B cell (primary cell): Measurements from ENCODE around the gene HS6ST3. TPM values are rescaled to one million over a fixed set of nuclear protein-coding genes. Genes with fewer than 3 reads are reported as not detected.

Experiments
- ATAC-seq: fragments of 200-7000 bp; cut with Tn5 transposase; one replicate; pipeline ENCODE4 v1.10.0; 2021; ENCODE audit warnings: low read depth, mild to moderate bottlenecking, moderate number of reproducible peaks, moderate library complexity
- CTCF ChIA-PET: fragments of 350-600 bp; sonication (Branson Sonifier 250); formaldehyde crosslinking; loops from one replicate; lab custom pipeline; 2021; ENCODE audit warnings: antibody characterized with exemption, inconsistent platforms; lab: Charles Lee
- POLR2A ChIA-PET: fragments of 350-600 bp; sonication (Branson Sonifier 250); formaldehyde crosslinking; loops from one replicate; lab custom pipeline; 2021; ENCODE audit warnings: antibody characterized with exemption; lab: Charles Lee
- DNase-seq: peaks from one replicate; pipeline ENCODE4 v3.0.0; 2013
- H2AFZ ChIP-seq: 2 replicates; pipeline ENCODE4 v1.6.1; 2012; ENCODE audit warnings: mild to moderate bottlenecking, low read depth, low read length; ENCODE audit not compliant: insufficient read depth, poor library complexity, severe bottlenecking
- H3K27ac ChIP-seq, 2 donors: 1 replicate in 1 of 2; 2 replicates in 1 of 2; pipeline ENCODE4 v1.5.1; 2012 to 2013; ENCODE audit warnings: low read length in 2 of 2, mild to moderate bottlenecking in 2 of 2, moderate library complexity in 1 of 2
- H3K27me3 ChIP-seq, 4 experiments: fragments of 200-600 bp in 1 of 4; sonication (generic) in 1 of 4; replicated peaks in 1 of 4; 1 replicate in 2 of 4; 2 replicates in 2 of 4; pipeline versions ENCODE4 v1.6.1 to v1.7.0; 2013 to 2016; ENCODE audit warnings: low read length in 3 of 4, mild to moderate bottlenecking in 2 of 4, mixed read lengths in 1 of 4, moderate library complexity in 1 of 4; ENCODE audit not compliant: insufficient read depth in 4 of 4, control insufficient read depth in 3 of 4; ENCODE audit errors: control extremely low read depth in 1 of 4
- H3K36me3 ChIP-seq, 2 experiments: replicated peaks in 1 of 2; 1 replicate in 1 of 2; 2 replicates in 1 of 2; pipeline versions ENCODE4 v1.6.1 to v1.7.1; 2013; ENCODE audit warnings: low read length in 1 of 2; ENCODE audit not compliant: insufficient read depth in 2 of 2, control insufficient read depth in 1 of 2; ENCODE audit errors: control extremely low read depth in 1 of 2, extremely low read depth in 1 of 2
- H3K4me1 ChIP-seq, 2 donors: fragments of 200-600 bp in 1 of 2; sonication (generic) in 1 of 2; 1 replicate in 1 of 2; 2 replicates in 1 of 2; pipeline versions ENCODE4 v1.5.1 to v1.6.1; 2013 to 2017; ENCODE audit warnings: low read length in 2 of 2; ENCODE audit not compliant: control insufficient read depth in 2 of 2, insufficient read depth in 2 of 2
- H3K4me2 ChIP-seq: replicated peaks from 2 replicates; pipeline ENCODE3; 2012; ENCODE audit warnings: mild to moderate bottlenecking, low read depth, low read length; ENCODE audit not compliant: poor library complexity, severe bottlenecking
- H3K4me3 ChIP-seq, 5 experiments: fragments of 200-600 bp in 1 of 5; sonication (generic) in 1 of 5; 1 replicate in 3 of 5; 2 replicates in 2 of 5; pipeline versions ENCODE4 v1.5.1 to v1.7.0; 2011 to 2016; ENCODE audit warnings: low read length in 4 of 5, mild to moderate bottlenecking in 4 of 5, low read depth in 2 of 5, control low read depth in 1 of 5, moderate library complexity in 1 of 5; ENCODE audit not compliant: insufficient read depth in 1 of 5; ENCODE audit errors: control extremely low read depth in 1 of 5, extremely low read depth in 1 of 5
- H3K79me2 ChIP-seq: fragments of 200-600 bp; sonication (generic); one replicate; pipeline ENCODE4 v1.6.0; 2016; ENCODE audit warnings: low read length; ENCODE audit not compliant: control insufficient read depth, insufficient read depth
- H3K9ac ChIP-seq: fragments of 200-600 bp; sonication (generic); 2 replicates; pipeline ENCODE4 v1.6.1; 2017; ENCODE audit warnings: mild to moderate bottlenecking, low read length, moderate library complexity
- H3K9me3 ChIP-seq, 3 donors: one replicate each; pipeline versions ENCODE4 v1.6.1 to v1.7.1; 2013; ENCODE audit warnings: low read length in 2 of 3; ENCODE audit not compliant: control insufficient read depth in 2 of 3, insufficient read depth in 1 of 3; ENCODE audit errors: control extremely low read depth in 1 of 3
- H4K20me1 ChIP-seq: 2 replicates; pipeline ENCODE4 v1.6.0; 2012; ENCODE audit warnings: mild to moderate bottlenecking, low read length; ENCODE audit not compliant: insufficient read depth, control insufficient read depth, poor library complexity, severe bottlenecking
- H3K27ac Mint-ChIP-seq: one replicate; pipeline ENCODE4 v1.8.0; 2021; ENCODE audit warnings: mixed read lengths
- H3K27me3 Mint-ChIP-seq: one replicate; pipeline ENCODE4 v1.8.0; 2021; ENCODE audit warnings: mixed read lengths
- H3K4me1 Mint-ChIP-seq: one replicate; pipeline ENCODE4 v1.8.0; 2021; ENCODE audit warnings: mixed read lengths
- H3K4me3 Mint-ChIP-seq: one replicate; pipeline ENCODE4 v1.8.0; 2021; ENCODE audit warnings: mixed read lengths
- H3K9me3 Mint-ChIP-seq: one replicate; pipeline ENCODE4 v1.8.0; 2022; ENCODE audit warnings: mixed read lengths; ENCODE audit not compliant: insufficient read depth
- CTCF ChIP-seq: fragments of 200-600 bp; IDR thresholded peaks from one replicate; pipeline ENCODE4 v1.8.0; 2022; ENCODE audit warnings: antibody characterized with exemption, mild to moderate bottlenecking
- EZH2 ChIP-seq: IDR thresholded peaks from 2 replicates; pipeline ENCODE4 v1.6.1; 2012; ENCODE audit warnings: borderline replicate concordance, low read depth, mild to moderate bottlenecking, moderate library complexity, low read length; ENCODE audit not compliant: insufficient read depth, poor library complexity, severe bottlenecking
- WGBS: methylation state at CpG from one replicate; pipeline ENCODE4 v1.1.5; 2013; ENCODE audit warnings: missing lambda C conversion rate; ENCODE audit not compliant: insufficient coverage; 5-methylcytosine and 5-hydroxymethylcytosine counted together
- intact Hi-C: fragments of 100-400 bp; cut with micrococcal nuclease; formaldehyde crosslinking; loops from one replicate; pipeline ENCODE4 v1.10.0; 2022
- polyA plus RNA-seq: library from polyadenylated mRNA; depleted of rRNA; stranded (reverse); fragments of >200 nt; gene quantifications from 2 replicates; pipeline ENCODE4 v1.2.3, GENCODE V29; 2012
- total RNA-seq, 2 donors: library from RNA; stranded (reverse); fragments of 120-200 nt in 1 of 2; gene quantifications; 1 replicate in 1 of 2; 2 replicates in 1 of 2; pipeline versions ENCODE4 v1.2.3 to v1.2.4, GENCODE V29; 2013 to 2022

Gene HS6ST3
- total and polyA plus RNA-seq, 2 donors (not counting 1 experiment from before 2014, with no cell fraction given) = not detected

GRCh38 chr13:96681766-96682165, 591.9 kb downstream of the HS6ST3 start:
- POLR2A ChIA-PET = no interaction called here
- no peaks in the 10 kb centered on the region for H3K27me3 Mint-ChIP-seq

GRCh38 chr13:96684469-96684868, 594.6 kb downstream of the HS6ST3 start:
- Mint-ChIP-seq H3K27me3 (no peaks in the 10 kb centered on the region), H3K9me3 (no peaks in the 10 kb centered on the region), H3K4me3 (no peak overlapping the region), H3K4me1 (no peaks in the 10 kb centered on the region), H3K27ac (no peak overlapping the region)
- WGBS = 93% methylated on average over 4 of the region's 4 CpGs
- no peaks in the 10 kb centered on the region for H3K27me3 ChIP-seq
- no peak overlapping the region for H3K4me2 ChIP-seq
- no peaks in the 10 kb centered on the region for H3K4me1 ChIP-seq
- no peak overlapping the region for H3K27ac ChIP-seq
- no peaks in the 10 kb centered on the region for H3K36me3 ChIP-seq
- no peak overlapping the region for H3K9ac ChIP-seq
- H3K9me3 ChIP-seq = no peaks in the 10 kb centered on the region
- no peak for DNase-seq
- no peaks in the 10 kb centered on the region for H4K20me1 ChIP-seq
- ChIA-PET CTCF (interaction anchor here (0.6 kb wide), 1 partner anchor 120 kb away, joined by 3 read pairs; no protein-coding TSS in a partner anchor), POLR2A (no interaction called here)
- H3K79me2 ChIP-seq = no peaks in the 10 kb centered on the region
- H3K4me3 ChIP-seq = no peak overlapping the region
- no peak for ATAC-seq
- no peak overlapping the region for H2AFZ ChIP-seq
- intact Hi-C loops = no loop called here
- TF ChIP-seq EZH2 (no peak), CTCF (no peak)

More at GRCh38 chr13:96681766-96682165, 591.9 kb downstream of the HS6ST3 start:
- Histone ChIP-seq H2AFZ (no peak overlapping the region), H3K4me3 (no peak overlapping the region), H3K36me3 (no peaks in the 10 kb centered on the region), H3K27ac (no peak overlapping the region), H3K27me3 (no peaks in the 10 kb centered on the region), H3K79me2 (no peaks in the 10 kb centered on the region), H3K4me1 (no peaks in the 10 kb centered on the region), H3K9ac (no peak overlapping the region), H4K20me1 (no peaks in the 10 kb centered on the region), H3K4me2 (no peak overlapping the region), H3K9me3 (peaks cover 0 to 3% (median 0%) of the 10 kb centered on the region in 3 donors)
- TF ChIP-seq EZH2 (no peak), CTCF (no peak)
- CTCF ChIA-PET = no interaction called here
- Mint-ChIP-seq H3K9me3 (no peaks in the 10 kb centered on the region), H3K4me3 (no peak overlapping the region), H3K27ac (no peak overlapping the region), H3K4me1 (no peaks in the 10 kb centered on the region)
- ATAC-seq (no peak), DNase-seq (no peak)
- intact Hi-C loops = no loop called here
